Measurements from ENCODE around the gene FITM2. TPM values are rescaled to one million over a fixed set of nuclear protein-coding genes. Genes with fewer than 3 reads are reported as not detected.
"Not testable (repeated sequence)": the region's sequence is repeated elsewhere in the genome, so short reads cannot be mapped to it uniquely, and the experiment has no call there.

FITM2 gene
- total RNA-seq, 1 donor from 2014 or later, result 5.3 TPM

DNA sequence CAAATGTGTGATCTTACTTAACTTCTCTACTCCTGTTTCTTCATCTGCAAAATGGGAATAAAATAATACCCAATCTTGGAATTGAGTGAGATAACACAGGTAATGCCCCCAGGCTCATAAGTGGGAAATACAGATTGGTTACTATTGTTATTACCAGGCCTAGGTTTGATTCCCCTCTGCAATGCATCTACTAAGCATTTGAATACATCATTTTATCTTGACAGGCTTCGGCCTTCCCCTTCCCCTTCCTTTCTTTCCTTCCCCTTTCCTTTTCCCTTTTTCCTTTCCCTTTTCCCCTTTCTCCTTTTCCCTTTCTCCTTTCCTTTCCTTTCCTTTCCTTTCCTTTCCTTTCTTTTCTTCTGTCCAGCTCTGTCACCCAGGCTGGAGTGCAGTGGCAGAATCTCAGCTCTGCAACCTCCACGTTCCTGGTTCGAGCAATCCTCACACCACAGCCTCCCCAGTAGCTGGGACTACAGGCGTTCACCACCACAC is 37.2 kb upstream of the FITM2 start:
- DNase-seq (ENCODE audit: low spot score in 2 of 2), result no peak

DNA sequence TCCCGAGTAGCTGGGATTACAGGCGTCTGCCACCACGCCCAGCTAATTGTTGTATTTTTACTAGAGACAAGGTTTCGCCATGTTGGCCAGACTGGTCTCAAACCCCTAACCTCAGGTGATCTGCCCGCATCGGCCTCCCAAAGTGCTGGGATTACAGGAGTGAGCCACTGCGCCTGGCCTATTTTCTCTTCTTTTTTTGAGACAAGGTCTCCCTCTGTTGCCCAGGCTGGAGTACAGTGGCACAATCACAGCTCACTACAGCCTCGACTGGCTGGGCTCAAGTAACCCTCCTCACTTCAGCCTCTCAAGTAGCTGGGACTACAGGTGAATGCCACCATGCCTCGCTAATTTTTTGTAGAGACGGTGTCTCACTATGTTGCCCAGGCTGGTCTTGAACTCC is 34.9 kb upstream of the FITM2 start:
- H3K36me3 ChIP-seq; H3K4me1 ChIP-seq; H3K9me3 ChIP-seq; H3K27me3 ChIP-seq; H3K4me3 ChIP-seq; intact Hi-C loops (cut with DNase I); DNase-seq (ENCODE audit: low spot score in 2 of 2); H3K27ac ChIP-seq: not testable (repeated sequence)

More for the DNA sequence above, 37.2 kb upstream of the FITM2 start:
- no peak overlapping the region for H3K27ac ChIP-seq
- no peaks in the 10 kb centered on the region for H3K4me1 ChIP-seq
- H3K27me3 ChIP-seq, result no peaks in the 10 kb centered on the region
- no peaks in the 10 kb centered on the region for H3K9me3 ChIP-seq
- H3K36me3 ChIP-seq, result no peaks in the 10 kb centered on the region
- intact Hi-C loops (cut with DNase I), result no loop called here
- TF ChIP-seq, protein P1, sequence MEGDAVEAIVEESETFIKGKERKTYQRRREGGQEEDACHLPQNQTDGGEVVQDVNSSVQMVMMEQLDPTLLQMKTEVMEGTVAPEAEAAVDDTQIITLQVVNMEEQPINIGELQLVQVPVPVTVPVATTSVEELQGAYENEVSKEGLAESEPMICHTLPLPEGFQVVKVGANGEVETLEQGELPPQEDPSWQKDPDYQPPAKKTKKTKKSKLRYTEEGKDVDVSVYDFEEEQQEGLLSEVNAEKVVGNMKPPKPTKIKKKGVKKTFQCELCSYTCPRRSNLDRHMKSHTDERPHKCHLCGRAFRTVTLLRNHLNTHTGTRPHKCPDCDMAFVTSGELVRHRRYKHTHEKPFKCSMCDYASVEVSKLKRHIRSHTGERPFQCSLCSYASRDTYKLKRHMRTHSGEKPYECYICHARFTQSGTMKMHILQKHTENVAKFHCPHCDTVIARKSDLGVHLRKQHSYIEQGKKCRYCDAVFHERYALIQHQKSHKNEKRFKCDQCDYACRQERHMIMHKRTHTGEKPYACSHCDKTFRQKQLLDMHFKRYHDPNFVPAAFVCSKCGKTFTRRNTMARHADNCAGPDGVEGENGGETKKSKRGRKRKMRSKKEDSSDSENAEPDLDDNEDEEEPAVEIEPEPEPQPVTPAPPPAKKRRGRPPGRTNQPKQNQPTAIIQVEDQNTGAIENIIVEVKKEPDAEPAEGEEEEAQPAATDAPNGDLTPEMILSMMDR (IDR thresholded peaks at IDR 0.05), result no peak
- H3K4me3 ChIP-seq, result no peak overlapping the region

DNA sequence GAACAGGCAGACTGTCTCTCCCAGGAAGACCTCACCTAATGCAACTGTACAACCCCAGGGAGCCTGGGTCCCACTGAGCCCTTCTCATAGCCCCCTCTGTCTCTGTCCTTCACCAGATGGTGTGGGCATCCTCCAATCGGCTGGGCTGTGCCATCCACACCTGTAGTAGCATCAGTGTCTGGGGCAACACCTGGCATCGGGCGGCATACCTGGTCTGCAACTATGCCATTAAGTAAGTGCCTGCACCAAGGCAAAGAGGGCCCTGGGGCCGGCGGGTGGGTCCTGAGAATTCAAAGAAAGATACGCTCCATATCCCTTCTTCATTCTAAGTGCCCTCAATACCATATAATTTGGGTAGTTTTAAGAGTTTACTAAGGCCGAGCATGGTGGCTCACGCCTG is 34.1 kb upstream of the FITM2 start:
- intact Hi-C loops (cut with DNase I), result no loop called here
- no peaks in the 10 kb centered on the region for H3K9me3 ChIP-seq
- no peaks in the 10 kb centered on the region for H3K36me3 ChIP-seq
- H3K4me3 ChIP-seq, result no peak overlapping the region
- H3K27me3 ChIP-seq, result no peaks in the 10 kb centered on the region
- no peaks in the 10 kb centered on the region for H3K4me1 ChIP-seq
- no peak for DNase-seq (ENCODE audit: low spot score in 2 of 2)
- H3K27ac ChIP-seq, result no peak overlapping the region
- TF ChIP-seq, protein P1 (IDR thresholded peaks at IDR 0.05), result no peak

DNA sequence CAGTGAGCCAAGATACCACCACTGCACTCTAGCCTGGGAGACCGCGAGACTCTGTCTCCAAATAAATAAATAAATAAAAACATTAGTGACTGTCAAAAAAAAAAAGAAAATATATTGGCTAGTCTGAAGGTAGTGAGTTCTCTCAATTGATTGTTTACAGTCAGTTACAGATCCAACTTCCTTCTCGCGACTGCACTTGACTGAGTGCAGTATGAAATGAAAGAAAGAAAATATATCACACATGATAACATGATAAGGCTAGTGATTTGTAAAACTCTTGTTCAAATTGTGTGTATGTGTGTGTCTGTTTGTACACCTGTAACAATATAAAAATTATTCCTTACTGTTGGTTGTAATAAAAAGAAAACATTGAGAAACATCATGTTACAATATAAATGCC is 33.7 kb upstream of the FITM2 start:
- H3K4me3 ChIP-seq, result no peak overlapping the region
- no peak for DNase-seq (ENCODE audit: low spot score in 2 of 2)
- TF ChIP-seq, protein P1 (IDR thresholded peaks at IDR 0.05), result no peak
- H3K36me3 ChIP-seq, result no peaks in the 10 kb centered on the region
- no peaks in the 10 kb centered on the region for H3K4me1 ChIP-seq
- intact Hi-C loops (cut with DNase I), result no loop called here
- no peaks in the 10 kb centered on the region for H3K9me3 ChIP-seq
- H3K27me3 ChIP-seq, result no peaks in the 10 kb centered on the region
- H3K27ac ChIP-seq, result no peak overlapping the region

DNA sequence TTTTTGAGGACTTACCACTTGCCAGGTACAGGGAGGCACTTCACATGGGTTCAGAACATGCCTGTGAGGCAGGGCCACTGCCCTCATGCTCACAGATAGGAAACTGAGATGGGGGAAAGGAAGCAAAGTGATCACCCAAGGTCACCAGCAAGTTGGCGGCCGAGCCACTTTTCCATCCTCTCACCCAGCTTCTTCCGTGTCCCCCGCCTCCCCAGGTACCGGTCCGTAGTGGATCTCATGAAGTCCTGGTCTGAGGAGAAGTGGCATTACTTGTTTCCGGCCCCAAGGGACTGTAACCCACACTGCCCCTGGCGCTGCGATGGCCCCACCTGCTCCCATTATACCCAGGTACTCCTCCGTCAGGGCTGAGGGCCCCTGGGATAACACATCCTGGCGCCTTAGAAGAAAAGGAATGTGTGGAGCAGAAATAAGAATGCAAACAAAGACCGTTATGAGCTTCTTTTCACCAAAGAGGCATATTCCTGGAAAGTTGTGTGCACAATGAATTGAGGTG is 32.2 kb upstream of the FITM2 start:
- intact Hi-C loops (cut with DNase I), result no loop called here
- Histone ChIP-seq H3K36me3 (no peaks in the 10 kb centered on the region), H3K4me3 (no peak overlapping the region), H3K9me3 (no peaks in the 10 kb centered on the region), H3K27ac (no peak overlapping the region), H3K27me3 (no peaks in the 10 kb centered on the region), H3K4me1 (no peaks in the 10 kb centered on the region)
- TF ChIP-seq, protein P1 (IDR thresholded peaks at IDR 0.05), result no peak
- DNase-seq (ENCODE audit: low spot score in 2 of 2), result no peak

DNA sequence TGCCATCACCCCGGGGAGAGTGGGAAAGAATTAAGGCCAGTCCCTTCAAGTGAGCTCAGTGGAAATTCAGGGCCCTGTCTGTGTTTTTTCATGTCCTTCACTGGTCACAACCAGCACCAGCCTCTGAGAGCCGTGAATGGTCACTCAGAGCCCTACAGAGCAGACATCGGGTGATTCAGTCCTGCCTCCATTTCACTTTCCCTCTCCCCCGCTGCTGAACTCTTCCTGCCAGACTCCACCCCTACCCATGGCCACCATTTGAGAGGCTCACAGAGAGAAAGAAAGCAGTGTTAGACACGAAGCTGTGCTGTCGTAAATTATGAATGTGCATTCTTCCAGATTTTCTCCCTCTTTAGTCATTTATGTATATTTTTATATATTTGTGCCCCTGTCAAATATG is 31.2 kb upstream of the FITM2 start:
- no peak for DNase-seq (ENCODE audit: low spot score in 2 of 2)
- Histone ChIP-seq H3K27ac (no peak overlapping the region), H3K27me3 (no peaks in the 10 kb centered on the region), H3K9me3 (no peaks in the 10 kb centered on the region), H3K4me3 (no peak overlapping the region), H3K4me1 (no peaks in the 10 kb centered on the region), H3K36me3 (no peaks in the 10 kb centered on the region)
- TF ChIP-seq, protein P1 (IDR thresholded peaks at IDR 0.05), result no peak
- intact Hi-C loops (cut with DNase I), result no loop called here
